PC-3 (cell line): Measurements from ENCODE around the gene TUT7. TPM values are rescaled to one million over a fixed set of nuclear protein-coding genes. Genes with fewer than 3 reads are reported as not detected.

Experiments used
- ATAC-seq: fragments of 200-7000 bp; cut with Tn5 transposase; 2 replicates; pipeline ENCODE4 v1.9.1; 2020; ENCODE audit warnings: mild to moderate bottlenecking, moderate library complexity
- BruUV-seq: library from RNA; stranded (reverse); fragments of 400-500 nt; replicated peaks from 2 replicates; lab custom pipeline; 2021; lab: Mats Ljungman, UMichigan
- CTCF ChIA-PET: fragments of 300-600 bp; sonication (Branson Sonifier 250); formaldehyde crosslinking; loops from one replicate; lab custom pipeline; 2022; ENCODE audit warnings: antibody characterized with exemption; lab: Charles Lee
- POLR2A ChIA-PET: fragments of 300-600 bp; sonication (Branson Sonifier 250); formaldehyde crosslinking; loops from one replicate; lab custom pipeline; 2022; ENCODE audit warnings: antibody characterized with exemption; ENCODE audit not compliant: unreplicated experiment; lab: Charles Lee
- DNase-seq: peaks from one replicate; pipeline ENCODE4 v3.0.0-alpha.2; 2015
- H2AFZ ChIP-seq: fragments of 300-600 bp; sonication (generic); 2 replicates; pipeline ENCODE4 v1.6.0; 2016; ENCODE audit warnings: antibody characterized with exemption, low read length
- H3F3A ChIP-seq: fragments of 300-600 bp; sonication (generic); one replicate; pipeline ENCODE4 v1.6.0; 2017; ENCODE audit warnings: antibody characterized with exemption, low read length, control low read depth, mild to moderate bottlenecking; ENCODE audit not compliant: unreplicated experiment
- H3K27ac ChIP-seq: fragments of 300-600 bp; sonication (generic); 2 replicates; pipeline ENCODE4 v1.5.1; 2016; ENCODE audit warnings: mild to moderate bottlenecking, low read length
- H3K27me3 ChIP-seq: fragments of 300-600 bp; sonication (generic); 2 replicates; pipeline ENCODE4 v1.6.1; 2016; ENCODE audit warnings: low read length, mixed read lengths
- H3K36me3 ChIP-seq: fragments of 300-600 bp; sonication (generic); 2 replicates; pipeline ENCODE4 v1.6.1; 2016; ENCODE audit warnings: low read depth, mixed run types, low read length, mixed read lengths
- H3K4me1 ChIP-seq: fragments of 300-600 bp; sonication (generic); 2 replicates; pipeline ENCODE4 v1.5.1; 2016; ENCODE audit warnings: low read length; ENCODE audit not compliant: insufficient read depth
- H3K4me2 ChIP-seq: fragments of 300-600 bp; sonication (generic); 2 replicates; pipeline ENCODE4 v1.6.0; 2016; ENCODE audit warnings: low read length
- H3K4me3 ChIP-seq: fragments of 300-600 bp; sonication (generic); 2 replicates; pipeline ENCODE4 v1.5.1; 2016; ENCODE audit warnings: mild to moderate bottlenecking, low read length, mixed read lengths
- H3K79me2 ChIP-seq: fragments of 300-600 bp; sonication (generic); 2 replicates; pipeline ENCODE4 v1.6.1; 2017; ENCODE audit warnings: low read length, mixed read lengths
- H3K9ac ChIP-seq: fragments of 300-600 bp; sonication (generic); 2 replicates; pipeline ENCODE4 v1.6.0; 2016; ENCODE audit warnings: mild to moderate bottlenecking, low read length
- H3K9me2 ChIP-seq: fragments of 300-600 bp; sonication (generic); replicated peaks from 2 replicates; pipeline ENCODE4 v1.6.1; 2016; ENCODE audit warnings: mixed run types, low read length, mixed read lengths
- H3K9me3 ChIP-seq: fragments of 300-600 bp; sonication (generic); 2 replicates; pipeline ENCODE4 v1.6.1; 2016; ENCODE audit warnings: low read length, mixed read lengths
- H4K20me1 ChIP-seq: fragments of 300-600 bp; sonication (generic); 2 replicates; pipeline ENCODE4 v1.6.1; 2016; ENCODE audit warnings: low read length, mixed read lengths
- CTCF ChIP-seq: fragments of 300-600 bp; sonication (generic); conservative IDR thresholded peaks from 2 replicates; pipeline ENCODE4 v1.5.1; 2017; ENCODE audit warnings: antibody characterized with exemption, low read depth, mild to moderate bottlenecking, low read length
- EZH2 ChIP-seq: fragments of 300-600 bp; sonication (generic); IDR thresholded peaks from one replicate; pipeline ENCODE4 v1.6.1; 2017; ENCODE audit warnings: antibody characterized with exemption, mild to moderate bottlenecking, low read length; ENCODE audit not compliant: unreplicated experiment
- EZH2phosphoT487 ChIP-seq: fragments of 300-600 bp; sonication (generic); IDR thresholded peaks from 2 replicates; pipeline ENCODE4 v1.6.1; 2018; ENCODE audit warnings: mild to moderate bottlenecking, antibody characterized with exemption, low read length, borderline replicate concordance
- intact Hi-C: fragments of 100-400 bp; cut with micrococcal nuclease; formaldehyde crosslinking; loops from 2 replicates; pipeline ENCODE4 v1.9.0; 2023
- total RNA-seq: library from RNA; depleted of rRNA; stranded (reverse); fragments of >200 nt; gene quantifications from 2 replicates; pipeline ENCODE4 v1.2.3, GENCODE V29; 2014

Gene TUT7
- total RNA-seq, 1 experiment from 2014 or later: 12.3 TPM

- ATAC-seq: no peak
- ChIA-PET CTCF (no interaction called here), POLR2A (no interaction called here)
- no peaks in the 10 kb centered on the region for H3K27me3 ChIP-seq
- H3K27ac ChIP-seq: no peak overlapping the region
- TF ChIP-seq EZH2phosphoT487: no peak
- TF ChIP-seq CTCF: no peak
- no peak for TF ChIP-seq EZH2
- H3K9me2 ChIP-seq: no peaks in the 10 kb centered on the region
- no peak overlapping the region for H2AFZ ChIP-seq
- no peaks in the 10 kb centered on the region for H3K79me2 ChIP-seq
- no peak overlapping the region for H3K9ac ChIP-seq
- no TSS peak for BruUV-seq
- no peak overlapping the region for H3K4me3 ChIP-seq
- DNase-seq: no peak
- no peaks in the 10 kb centered on the region for H3K9me3 ChIP-seq
- H3K4me2 ChIP-seq: no peak overlapping the region
- no peaks in the 10 kb centered on the region for H3K4me1 ChIP-seq
- H4K20me1 ChIP-seq: no peaks in the 10 kb centered on the region
- H3F3A ChIP-seq: no peaks in the 10 kb centered on the region
- intact Hi-C loops: no loop called here
- H3K36me3 ChIP-seq: peaks cover 24% of the 10 kb centered on the region
These were observed 45.5 kb downstream of the TUT7 start for GRCh38 chr9:86308687-86309086.

DNA sequence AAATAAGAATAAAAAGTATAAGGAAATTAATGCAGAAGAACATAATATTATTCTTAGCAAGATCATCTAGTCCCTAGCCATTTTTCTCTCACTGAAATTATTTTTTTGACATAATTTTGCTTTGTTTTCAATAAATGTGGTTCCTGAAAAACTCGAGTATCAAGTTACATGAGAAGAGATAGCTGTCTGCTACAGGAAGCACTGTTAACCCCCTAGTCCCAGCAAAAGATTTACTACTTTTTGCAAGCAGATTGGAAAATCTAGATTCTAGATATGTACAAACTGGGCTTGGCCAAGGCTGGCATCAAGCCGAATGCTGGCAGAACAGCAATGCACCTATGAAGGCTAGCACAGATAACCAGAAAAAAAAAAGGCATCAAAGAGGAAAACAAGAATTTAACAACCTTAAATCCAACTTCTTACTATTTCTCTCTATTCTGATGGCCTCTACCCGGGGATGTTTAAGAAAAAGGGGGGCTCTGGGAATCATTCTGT, 49.9 kb downstream of the TUT7 start:
- peaks cover 30% of the 10 kb centered on the region for H3K36me3 ChIP-seq
- no TSS peak for BruUV-seq
- DNase-seq (no peak), ATAC-seq (no peak)
- no peaks in the 10 kb centered on the region for H3K27me3 ChIP-seq
- intact Hi-C loops: no loop called here
- POLR2A ChIA-PET: no interaction called here
- H3K4me1 ChIP-seq: peaks cover 5% of the 10 kb centered on the region; the same call in 1 of the 2 replicates
- H3F3A ChIP-seq: no peaks in the 10 kb centered on the region
- TF ChIP-seq EZH2: no peak
- H3K79me2 ChIP-seq: no peaks in the 10 kb centered on the region
- no peak overlapping the region for H3K4me3 ChIP-seq
- H3K27ac ChIP-seq: no peak overlapping the region
- no peaks in the 10 kb centered on the region for H3K9me3 ChIP-seq
- H4K20me1 ChIP-seq: no peaks in the 10 kb centered on the region
- H2AFZ ChIP-seq: no peak overlapping the region
- CTCF ChIA-PET: no interaction called here
- H3K9me2 ChIP-seq: no peaks in the 10 kb centered on the region
- no peak overlapping the region for H3K9ac ChIP-seq
- H3K4me2 ChIP-seq: no peak overlapping the region

DNA sequence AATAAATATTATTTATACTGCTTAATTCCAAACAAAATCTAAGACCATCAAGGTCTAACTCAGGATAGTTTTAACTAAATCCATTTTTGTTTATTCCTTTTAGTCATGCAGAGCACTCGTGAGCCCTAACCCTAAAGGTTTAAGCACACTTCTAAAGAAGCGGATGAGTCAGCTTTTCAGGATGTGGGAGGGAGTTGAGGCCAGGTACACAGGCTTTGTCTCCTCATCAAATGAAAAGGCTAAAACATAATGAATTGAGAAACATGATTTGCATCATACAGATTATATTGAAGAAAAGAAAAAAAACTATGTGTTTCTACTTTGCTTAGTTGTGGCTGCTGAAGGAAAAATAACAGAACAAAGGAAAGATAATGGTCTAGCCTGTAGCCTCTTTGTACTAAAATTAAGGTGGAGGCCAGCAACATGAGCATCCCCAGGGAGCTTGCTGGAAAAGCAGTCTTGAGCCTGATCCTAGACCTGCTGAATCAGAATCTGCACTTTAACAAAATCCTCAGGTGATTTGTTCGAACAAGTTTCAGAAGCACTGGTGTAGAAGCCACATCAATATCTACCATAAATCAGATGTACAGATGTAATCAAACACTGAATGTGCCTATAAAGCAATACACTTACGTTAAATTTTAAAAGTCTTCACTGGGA, 50.8 kb downstream of the TUT7 start:
- Histone ChIP-seq H3K27ac (no peak overlapping the region), H3K36me3 (peaks cover 24% of the 10 kb centered on the region; the same call in 1 of the 2 replicates), H2AFZ (no peak overlapping the region), H3K4me2 (no peak overlapping the region), H3K9ac (no peak overlapping the region), H3K79me2 (no peaks in the 10 kb centered on the region), H3K27me3 (no peaks in the 10 kb centered on the region), H3K9me2 (no peaks in the 10 kb centered on the region), H4K20me1 (no peaks in the 10 kb centered on the region), H3K4me1 (peaks cover 5% of the 10 kb centered on the region; the same call in 1 of the 2 replicates), H3F3A (no peaks in the 10 kb centered on the region), H3K9me3 (no peaks in the 10 kb centered on the region), H3K4me3 (no peak overlapping the region)
- TF ChIP-seq CTCF (no peak), EZH2phosphoT487 (no peak), EZH2 (no peak)
- ChIA-PET CTCF (no interaction called here), POLR2A (no interaction called here)
- ATAC-seq: peak; percentile 75
- intact Hi-C loops: no loop called here
- BruUV-seq: no TSS peak
- DNase-seq: peak; percentile 64
